A673 (cell line): ENCODE measurements around the gene FNTB. TPM values are rescaled to one million over a fixed set of nuclear protein-coding genes. Genes with fewer than 3 reads are reported as not detected.
A peak's percentile ranks its signal among the peaks of the same experiment; 100 is the strongest.

ENCODE experiments used
- BruUV-seq: library from RNA; stranded (reverse); fragments of 400-500 nt; replicated peaks from 2 replicates; lab custom pipeline; 2021; lab: Mats Ljungman, UMichigan
- CTCF ChIA-PET: fragments of 300-600 bp; sonication (Branson Sonifier 250); formaldehyde crosslinking; loops from one replicate; lab custom pipeline; 2022; ENCODE audit warnings: antibody characterized with exemption; lab: Charles Lee
- POLR2A ChIA-PET: fragments of 300-600 bp; sonication (Branson Sonifier 250); formaldehyde crosslinking; loops from one replicate; lab custom pipeline; 2022; ENCODE audit warnings: antibody characterized with exemption; ENCODE audit not compliant: low non-redundant PET; lab: Charles Lee
- DNase-seq: peaks from one replicate; pipeline ENCODE4 v3.0.0-alpha.2; 2015; ENCODE audit warnings: low spot score
- H3K27ac ChIP-seq: fragments of 200-600 bp; sonication (generic); 2 replicates; pipeline ENCODE4 v1.5.1; 2016; ENCODE audit warnings: mixed run types, low read depth, mild to moderate bottlenecking, mixed read lengths, antibody characterized with exemption, low read length; ENCODE audit not compliant: poor library complexity, severe bottlenecking
- H3K27me3 ChIP-seq: fragments of 200-600 bp; sonication (generic); replicated peaks from 2 replicates; pipeline ENCODE4 v1.6.1; 2017; ENCODE audit warnings: mixed run types, low read depth, mild to moderate bottlenecking, mixed read lengths, antibody characterized with exemption, low read length; ENCODE audit not compliant: insufficient read depth, poor library complexity
- H3K36me3 ChIP-seq: fragments of 200-600 bp; sonication (generic); 2 replicates; pipeline ENCODE4 v1.6.1; 2016; ENCODE audit warnings: mixed run types, mild to moderate bottlenecking, mixed read lengths, antibody characterized with exemption, low read length; ENCODE audit not compliant: insufficient read depth, poor library complexity, severe bottlenecking
- H3K4me1 ChIP-seq: fragments of 200-600 bp; sonication (generic); 2 replicates; pipeline ENCODE4 v1.6.1; 2017; ENCODE audit warnings: mixed run types, mild to moderate bottlenecking, mixed read lengths, antibody characterized with exemption, low read length; ENCODE audit not compliant: insufficient read depth, poor library complexity, severe bottlenecking
- H3K4me3 ChIP-seq: fragments of 200-600 bp; sonication (generic); 2 replicates; pipeline ENCODE4 v1.5.1; 2016; ENCODE audit warnings: low read depth, mixed run types, mild to moderate bottlenecking, mixed read lengths, low read length; ENCODE audit not compliant: poor library complexity, severe bottlenecking
- H3K9me3 ChIP-seq: fragments of 200-600 bp; sonication (generic); 2 replicates; pipeline ENCODE4 v1.6.1; 2016; ENCODE audit warnings: mixed run types, low read depth, mild to moderate bottlenecking, mixed read lengths, antibody characterized with exemption, low read length; ENCODE audit not compliant: poor library complexity, severe bottlenecking
- EZH2 ChIP-seq: fragments of 200-600 bp; sonication (generic); IDR thresholded peaks from 2 replicates; pipeline ENCODE4 v1.6.1; 2017; ENCODE audit warnings: borderline replicate concordance, low read depth, mild to moderate bottlenecking, mixed read lengths, antibody characterized with exemption, low read length; ENCODE audit not compliant: poor library complexity, severe bottlenecking
- intact Hi-C: fragments of 100-400 bp; cut with micrococcal nuclease; formaldehyde crosslinking; loops from one replicate; pipeline ENCODE4 v1.10.0; 2022; ENCODE audit not compliant: unreplicated experiment
- total RNA-seq: library from RNA; stranded (reverse); gene quantifications from 2 replicates; pipeline ENCODE4 v1.2.3, GENCODE V29; 2021
- TF ChIP-seq, protein P1 (sequence below): fragments of 300-800, 200-600 bp; sonication (generic); conservative IDR thresholded peaks from 2 replicates; pipeline ENCODE4 v1.5.1; 2017; ENCODE audit warnings: low read depth, mild to moderate bottlenecking, antibody characterized with exemption, low read length, moderate library complexity, mixed read lengths

FNTB gene
- total RNA-seq, 1 experiment from 2014 or later, result 24.0 TPM

GRCh38 chr14:65102441-65103149 lies 115.9 kb downstream of the FNTB start, which contains the start of gene MAX:
TSS of gene MAX (minus strand) at chr14:65102517. CDS start at chr14:65102339, 178 bp downstream.
- peak within 1 kb of the TSS; percentile 96 for H3K4me3 ChIP-seq
- intact Hi-C loops, result no loop called here
- POLR2A ChIA-PET, result interaction anchor here (1.0 kb wide), 1 partner anchor 127 kb away, joined by 6 read pairs; no protein-coding TSS in a partner anchor
- no peaks in the 10 kb centered on the region for H3K27me3 ChIP-seq
- CTCF ChIA-PET, result interaction anchor here (0.7 kb wide), 1 partner anchor 457 kb away, joined by 3 read pairs; no protein-coding TSS in a partner anchor
- no peak for TF ChIP-seq EZH2
- TF ChIP-seq, protein P1, sequence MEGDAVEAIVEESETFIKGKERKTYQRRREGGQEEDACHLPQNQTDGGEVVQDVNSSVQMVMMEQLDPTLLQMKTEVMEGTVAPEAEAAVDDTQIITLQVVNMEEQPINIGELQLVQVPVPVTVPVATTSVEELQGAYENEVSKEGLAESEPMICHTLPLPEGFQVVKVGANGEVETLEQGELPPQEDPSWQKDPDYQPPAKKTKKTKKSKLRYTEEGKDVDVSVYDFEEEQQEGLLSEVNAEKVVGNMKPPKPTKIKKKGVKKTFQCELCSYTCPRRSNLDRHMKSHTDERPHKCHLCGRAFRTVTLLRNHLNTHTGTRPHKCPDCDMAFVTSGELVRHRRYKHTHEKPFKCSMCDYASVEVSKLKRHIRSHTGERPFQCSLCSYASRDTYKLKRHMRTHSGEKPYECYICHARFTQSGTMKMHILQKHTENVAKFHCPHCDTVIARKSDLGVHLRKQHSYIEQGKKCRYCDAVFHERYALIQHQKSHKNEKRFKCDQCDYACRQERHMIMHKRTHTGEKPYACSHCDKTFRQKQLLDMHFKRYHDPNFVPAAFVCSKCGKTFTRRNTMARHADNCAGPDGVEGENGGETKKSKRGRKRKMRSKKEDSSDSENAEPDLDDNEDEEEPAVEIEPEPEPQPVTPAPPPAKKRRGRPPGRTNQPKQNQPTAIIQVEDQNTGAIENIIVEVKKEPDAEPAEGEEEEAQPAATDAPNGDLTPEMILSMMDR, result no peak
- H3K9me3 ChIP-seq, result no peaks in the 10 kb centered on the region
- DNase-seq, result peak; percentile 99
- H3K27ac ChIP-seq, result peak within 1 kb of the TSS; percentile 81
- peaks cover 3% of the 10 kb centered on the region for H3K36me3 ChIP-seq
- H3K4me1 ChIP-seq, result peaks cover 9% of the 10 kb centered on the region
- BruUV-seq, result no TSS peak

DNA sequence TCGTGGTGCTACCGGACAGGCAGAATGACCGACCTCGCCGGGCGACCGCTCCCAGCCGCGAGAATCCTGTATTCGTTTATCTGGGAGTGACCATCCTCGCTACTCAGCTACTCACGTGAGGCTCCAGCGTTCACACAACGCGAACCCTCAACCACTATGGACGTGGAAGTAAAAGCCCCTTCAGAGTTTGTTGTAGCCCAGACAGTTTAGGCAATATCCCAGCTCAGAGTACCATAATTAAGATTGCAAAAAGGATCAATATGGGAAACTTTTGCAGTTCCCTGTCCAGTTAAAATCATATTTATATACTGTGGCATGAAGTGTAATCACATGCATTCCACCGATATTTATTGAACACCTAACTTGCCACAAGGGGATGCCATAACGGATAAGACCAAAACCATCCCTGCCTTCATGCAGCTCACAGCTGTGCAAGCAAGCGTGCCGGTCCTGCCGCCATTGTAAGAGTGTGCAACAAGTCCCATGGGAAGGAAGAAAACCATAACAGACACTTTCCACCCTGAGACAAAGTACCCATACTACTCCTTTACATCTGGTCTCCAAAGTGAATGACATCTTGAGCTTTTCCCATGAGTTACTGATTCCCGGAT lies 116.6 kb downstream of the FNTB start:
- H3K4me1 ChIP-seq, result peaks cover 9% of the 10 kb centered on the region
- peak overlapping the region; percentile 55 for H3K27ac ChIP-seq
- H3K27me3 ChIP-seq, result no peaks in the 10 kb centered on the region
- BruUV-seq, result TSS peak; percentile 78
- no peaks in the 10 kb centered on the region for H3K9me3 ChIP-seq
- TF ChIP-seq EZH2, result no peak
- TF ChIP-seq, protein P1, result peak; percentile 31; the same call in 1 of the 2 replicates
- intact Hi-C loops, result no loop called here
- H3K36me3 ChIP-seq, result peaks cover 3% of the 10 kb centered on the region
- CTCF ChIA-PET, result no interaction called here
- peak overlapping the region; percentile 69 for H3K4me3 ChIP-seq
- peak; percentile 67 for DNase-seq
- POLR2A ChIA-PET, result no interaction called here

GRCh38 chr14:65104791-65105190 lies 118.1 kb downstream of the FNTB start:
- no peak for DNase-seq
- BruUV-seq, result no TSS peak
- no peaks in the 10 kb centered on the region for H3K27me3 ChIP-seq
- H3K27ac ChIP-seq, result no peak overlapping the region
- H3K36me3 ChIP-seq, result no peaks in the 10 kb centered on the region
- ChIA-PET POLR2A (no interaction called here), CTCF (no interaction called here)
- no peaks in the 10 kb centered on the region for H3K9me3 ChIP-seq
- H3K4me3 ChIP-seq, result no peak overlapping the region
- peaks cover 9% of the 10 kb centered on the region for H3K4me1 ChIP-seq
- intact Hi-C loops, result no loop called here
- TF ChIP-seq EZH2, result no peak
- TF ChIP-seq, protein P1, result no peak
